Ovary (tissue), 9 donors: ENCODE measurements around the gene TOB2. TPM values are rescaled to one million over a fixed set of nuclear protein-coding genes. Genes with fewer than 3 reads are reported as not detected.

Source experiments
- DNase-seq, 5 donors: peaks; one replicate each; pipeline ENCODE4 v3.0.0-alpha.2; 2019 to 2020
- H3K27ac ChIP-seq, 2 donors: fragments of 200-600 bp; one replicate each; pipeline versions ENCODE4 v1.5.1 to v1.8.0; 2019 to 2022
- H3K27me3 ChIP-seq: fragments of 200-600 bp; one replicate; pipeline ENCODE4 v1.8.0; 2022
- H3K36me3 ChIP-seq: fragments of 200-600 bp; sonication (generic); one replicate; pipeline ENCODE4 v1.5.1; 2019
- H3K4me1 ChIP-seq: one replicate; pipeline ENCODE4 v1.8.1; 2013; ENCODE audit warnings: mild to moderate bottlenecking, moderate library complexity; ENCODE audit not compliant: insufficient read depth
- H3K4me3 ChIP-seq: fragments of 200-600 bp; sonication (generic); one replicate; pipeline ENCODE4 v1.5.1; 2017
- H3K9me3 ChIP-seq, 2 donors: fragments of 200-600 bp in 1 of 2; sonication (generic) in 1 of 2; one replicate each; pipeline versions ENCODE4 v1.5.1 to v1.8.1; 2013 to 2019; ENCODE audit warnings: mild to moderate bottlenecking in 1 of 2, moderate library complexity in 1 of 2
- CTCF ChIP-seq, 3 donors: fragments of 450-650 bp in 2 of 3; fragments of 200-600 bp in 1 of 3; IDR thresholded peaks; one replicate each; pipeline versions ENCODE4 v1.5.1 to v1.8.0; 2016 to 2022; ENCODE audit warnings: antibody characterized with exemption in 3 of 3, mild to moderate bottlenecking in 1 of 3
- EP300 ChIP-seq: sonication (generic); formaldehyde crosslinking; IDR thresholded peaks from one replicate; pipeline ENCODE4 v1.6.1; 2017; ENCODE audit warnings: antibody characterized with exemption
- POLR2A ChIP-seq: fragments of 450-650 bp; IDR thresholded peaks from one replicate; pipeline ENCODE4 v1.6.1; 2017; ENCODE audit warnings: antibody characterized with exemption, mild to moderate bottlenecking, moderate library complexity
- WGBS, 3 donors: extraction: QIAGEN DNeasy Blood & Tissue Kit in 1 of 3; methylation state at CpG; one replicate each; pipeline versions ENCODE4 v1.1.5 to v1.1.7; 2013 to 2017; 5-methylcytosine and 5-hydroxymethylcytosine counted together
- intact Hi-C, 4 donors: fragments of 100-400 bp; cut with DNase I; formaldehyde crosslinking; loops; one replicate each; pipeline versions ENCODE4 v1.11.0 to v1.15.1; 2022 to 2023
- polyA plus RNA-seq, 2 donors: library from polyadenylated mRNA; stranded (reverse); fragments of 200-250 nt in 1 of 2; fragments of 350-450 nt in 1 of 2; fragmentation: Illumina TruSeq in 1 of 2; extraction: RNeasy Lipid Tissue Mini Kit (QIAGEN cat#74804) in 1 of 2; gene quantifications; one replicate each; pipeline ENCODE4 v1.2.3, GENCODE V29; 2013 to 2014
- total RNA-seq, 7 donors: library from RNA; depleted of rRNA in 2 of 7; stranded (reverse); fragments of >200 nt in 2 of 7; fragmentation: NEBNext Ultra II Directional in 3 of 7; extraction: Animal tissue kit (Norgen Biotek cat#: 25700) in 3 of 7; gene quantifications; one replicate each; pipeline versions ENCODE4 v1.1.0 to v1.2.4, GENCODE V29; 2016 to 2023
- donor health status: DM: no; HTN: no; CAD: no; lungs with moderate emphysema.
- donor health status: DM: no; HTN: no; CAD: no.
- donor health status: Bipolar disorder and iron deficiency.
- donor health status: DM: yes; HTN: yes; CAD: no.
- donor health status: DM: no; HTN: no; CAD: no.
- donor health status: DM: yes; HTN: yes; CAD: no.

Gene TOB2
- total and polyA plus RNA-seq, 9 donors = 22.8 to 110 (median 57.7) TPM

- Histone ChIP-seq H3K27me3 (no peaks in the 10 kb centered on the region), H3K9me3 (no peaks in the 10 kb centered on the region), H3K27ac (peak overlapping the region in 1 of 2 donors; percentile 43), H3K36me3 (no peaks in the 10 kb centered on the region), H3K4me1 (peaks cover 17% of the 10 kb centered on the region), H3K4me3 (no peak overlapping the region)
- TF ChIP-seq CTCF (IDR thresholded peaks at IDR 0.05) (no peak), EP300 (no peak), POLR2A (no peak)
- WGBS, 3 donors = 68 to 75% (median 72%) methylated on average over 7 of the region's 7 CpGs
- DNase-seq = no peak
- intact Hi-C loops = no loop called here
Observed at GRCh38 chr22:41410311-41410751, 36.3 kb downstream of the TOB2 start.

GRCh38 chr22:41408665-41409064 lies 37.9 kb downstream of the TOB2 start:
- intact Hi-C loops = no loop called here
- H3K36me3 ChIP-seq = no peaks in the 10 kb centered on the region
- 87 to 90% (median 89%) methylated on average over 8 of the region's 8 CpGs for WGBS, 3 donors

GRCh38 chr22:41407433-41407832 lies 39.2 kb downstream of the TOB2 start:
- Histone ChIP-seq H3K9me3 (no peaks in the 10 kb centered on the region), H3K36me3 (no peaks in the 10 kb centered on the region), H3K4me3 (no peak overlapping the region), H3K27me3 (no peaks in the 10 kb centered on the region), H3K4me1 (peaks cover 8% of the 10 kb centered on the region), H3K27ac (no peak overlapping the region)
- DNase-seq = no peak
- intact Hi-C loops = loop anchor here in 1 of 4 donors (2.0 kb wide), 1 partner anchor 109 kb away; no protein-coding TSS in a partner anchor
- 77 to 87% (median 78%) methylated on average over 3 of the region's 3 CpGs for WGBS, 3 donors
- no peak for TF ChIP-seq CTCF (IDR thresholded peaks at IDR 0.05)
- TF ChIP-seq EP300 = no peak
- no peak for TF ChIP-seq POLR2A

More at GRCh38 chr22:41408665-41409064, 37.9 kb downstream of the TOB2 start:
- no peak for DNase-seq
- Histone ChIP-seq H3K27me3 (no peaks in the 10 kb centered on the region), H3K27ac (no peak overlapping the region), H3K4me1 (peaks cover 8% of the 10 kb centered on the region), H3K9me3 (no peaks in the 10 kb centered on the region), H3K4me3 (no peak overlapping the region)
- TF ChIP-seq POLR2A (no peak), CTCF (IDR thresholded peaks at IDR 0.05) (no peak), EP300 (no peak)

GRCh38 chr22:41406410-41406809 lies 40.2 kb downstream of the TOB2 start:
- DNase-seq = no peak
- Histone ChIP-seq H3K36me3 (no peaks in the 10 kb centered on the region), H3K4me1 (peaks cover 14% of the 10 kb centered on the region), H3K27ac (no peak overlapping the region), H3K4me3 (no peak overlapping the region), H3K27me3 (no peaks in the 10 kb centered on the region), H3K9me3 (no peaks in the 10 kb centered on the region)
- intact Hi-C loops = loop anchor here in 1 of 4 donors (2.0 kb wide), 1 partner anchor 110 kb away; no protein-coding TSS in a partner anchor
- TF ChIP-seq POLR2A (no peak), EP300 (no peak), CTCF (IDR thresholded peaks at IDR 0.05) (no peak)
